ENCODE results near the gene PIWIL1.

GRCh38 chr12:130367523-130367922 is 29.8 kb downstream of the PIWIL1 start:
- TF ChIP-seq, protein P1, sequence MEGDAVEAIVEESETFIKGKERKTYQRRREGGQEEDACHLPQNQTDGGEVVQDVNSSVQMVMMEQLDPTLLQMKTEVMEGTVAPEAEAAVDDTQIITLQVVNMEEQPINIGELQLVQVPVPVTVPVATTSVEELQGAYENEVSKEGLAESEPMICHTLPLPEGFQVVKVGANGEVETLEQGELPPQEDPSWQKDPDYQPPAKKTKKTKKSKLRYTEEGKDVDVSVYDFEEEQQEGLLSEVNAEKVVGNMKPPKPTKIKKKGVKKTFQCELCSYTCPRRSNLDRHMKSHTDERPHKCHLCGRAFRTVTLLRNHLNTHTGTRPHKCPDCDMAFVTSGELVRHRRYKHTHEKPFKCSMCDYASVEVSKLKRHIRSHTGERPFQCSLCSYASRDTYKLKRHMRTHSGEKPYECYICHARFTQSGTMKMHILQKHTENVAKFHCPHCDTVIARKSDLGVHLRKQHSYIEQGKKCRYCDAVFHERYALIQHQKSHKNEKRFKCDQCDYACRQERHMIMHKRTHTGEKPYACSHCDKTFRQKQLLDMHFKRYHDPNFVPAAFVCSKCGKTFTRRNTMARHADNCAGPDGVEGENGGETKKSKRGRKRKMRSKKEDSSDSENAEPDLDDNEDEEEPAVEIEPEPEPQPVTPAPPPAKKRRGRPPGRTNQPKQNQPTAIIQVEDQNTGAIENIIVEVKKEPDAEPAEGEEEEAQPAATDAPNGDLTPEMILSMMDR (conservative IDR thresholded peaks at IDR 0.05; ENCODE audit: low read depth in 2 of 2) = no peak
- no peak for TF ChIP-seq EZH2 (IDR thresholded peaks at IDR 0.05; ENCODE audit: low read depth, unreplicated experiment)
